Endothelial cell (in vitro differentiated cells): ENCODE data around the gene OXSM. TPM values are rescaled to one million over a fixed set of nuclear protein-coding genes. Genes with fewer than 3 reads are reported as not detected.

Experiments
- DNase-seq: peaks from one replicate; pipeline ENCODE4 v3.0.0; 2021; ENCODE audit warnings: low spot score
- H3K27ac Mint-ChIP-seq: one replicate; pipeline ENCODE4 v1.8.0; 2021; ENCODE audit warnings: mixed read lengths, inconsistent platforms; ENCODE audit not compliant: unreplicated experiment
- H3K27me3 Mint-ChIP-seq: one replicate; pipeline ENCODE4 v1.8.0; 2021; ENCODE audit warnings: mild to moderate bottlenecking, moderate library complexity, mixed read lengths, inconsistent platforms; ENCODE audit not compliant: unreplicated experiment
- H3K36me3 Mint-ChIP-seq: one replicate; pipeline ENCODE4 v1.8.0; 2021; ENCODE audit warnings: mild to moderate bottlenecking, low read depth, mixed read lengths, inconsistent platforms; ENCODE audit not compliant: unreplicated experiment
- H3K4me1 Mint-ChIP-seq: one replicate; pipeline ENCODE4 v1.8.0; 2021; ENCODE audit warnings: mild to moderate bottlenecking, mixed read lengths, inconsistent platforms; ENCODE audit not compliant: unreplicated experiment
- H3K4me3 Mint-ChIP-seq: one replicate; pipeline ENCODE4 v1.8.0; 2021; ENCODE audit warnings: mild to moderate bottlenecking, mixed read lengths, inconsistent platforms; ENCODE audit not compliant: unreplicated experiment
- H3K9me3 Mint-ChIP-seq: one replicate; pipeline ENCODE4 v1.8.0; 2021; ENCODE audit warnings: mixed read lengths, inconsistent platforms; ENCODE audit not compliant: unreplicated experiment
- CTCF ChIP-seq: fragments of 200-600 bp; sonication (generic); IDR thresholded peaks from one replicate; pipeline ENCODE4 v1.5.0; 2021; ENCODE audit warnings: antibody characterized with exemption; ENCODE audit not compliant: unreplicated experiment
- total RNA-seq: library from RNA; stranded (reverse); fragmentation: NEBNext Ultra II Directional; extraction: Animal tissue kit (Norgen Biotek cat#: 25700); gene quantifications from one replicate; pipeline ENCODE4 v1.2.1, GENCODE V29; 2021; ENCODE audit not compliant: unreplicated experiment

Gene OXSM
- total RNA-seq, 1 donor from 2014 or later, result 11.4 TPM

- Mint-ChIP-seq H3K36me3 (no peaks in the 10 kb centered on the region), H3K27me3 (no peaks in the 10 kb centered on the region), H3K4me1 (peaks cover under 1% of the 10 kb centered on the region), H3K27ac (no peak overlapping the region), H3K4me3 (no peak overlapping the region), H3K9me3 (no peaks in the 10 kb centered on the region)
- no peak for TF ChIP-seq CTCF
- DNase-seq, result no peak
Observed at GRCh38 chr3:25836579-25836978, 46.7 kb downstream of the OXSM start.

- Mint-ChIP-seq H3K4me3 (no peak overlapping the region), H3K4me1 (no peaks in the 10 kb centered on the region), H3K9me3 (no peaks in the 10 kb centered on the region), H3K36me3 (no peaks in the 10 kb centered on the region), H3K27ac (no peak overlapping the region), H3K27me3 (no peaks in the 10 kb centered on the region)
- no peak for DNase-seq
- no peak for TF ChIP-seq CTCF
Observed at GRCh38 chr3:25837038-25837437, 47.1 kb downstream of the OXSM start.

GRCh38 chr3:25840099-25840498 is 50.2 kb downstream of the OXSM start:
- TF ChIP-seq CTCF, result no peak
- Mint-ChIP-seq H3K4me1 (no peaks in the 10 kb centered on the region), H3K9me3 (no peaks in the 10 kb centered on the region), H3K27me3 (no peaks in the 10 kb centered on the region), H3K4me3 (no peak overlapping the region), H3K36me3 (no peaks in the 10 kb centered on the region), H3K27ac (no peak overlapping the region)
- no peak for DNase-seq

GRCh38 chr3:25843332-25843731 is 53.4 kb downstream of the OXSM start:
- Mint-ChIP-seq H3K4me1 (no peaks in the 10 kb centered on the region), H3K27me3 (no peaks in the 10 kb centered on the region), H3K27ac (no peak overlapping the region), H3K4me3 (no peak overlapping the region), H3K9me3 (no peaks in the 10 kb centered on the region), H3K36me3 (no peaks in the 10 kb centered on the region)
- DNase-seq, result no peak
- no peak for TF ChIP-seq CTCF

Other genes with a start within 250 kb of the OXSM start
- gene TOP2B, start 125.2 kb upstream of the OXSM start, total RNA-seq, result 195 TPM
- 22.8 TPM for gene NGLY1, start 6.6 kb upstream of the OXSM start, total RNA-seq